HEK293 (cell line): Measurements from ENCODE around the gene TAS1R3.

Source experiments
- BCL11A ChIP-seq: fragments of 450-650 bp; formaldehyde crosslinking; IDR thresholded peaks from 2 replicates; pipeline ENCODE4 v1.5.1; 2016; ENCODE audit warnings: low read depth, missing biosample characterization, missing genetic modification characterization
- EGR2 ChIP-seq: fragments of 450-650 bp; formaldehyde crosslinking; IDR thresholded peaks from 2 replicates; pipeline ENCODE4 v1.5.1; 2016; ENCODE audit warnings: low read depth, missing biosample characterization, missing genetic modification characterization
- GLIS1 ChIP-seq: fragments of 450-650 bp; formaldehyde crosslinking; IDR thresholded peaks from 2 replicates; pipeline ENCODE4 v1.5.1; 2016; ENCODE audit warnings: missing biosample characterization, missing genetic modification characterization
- GLIS2 ChIP-seq: fragments of 450-650 bp; formaldehyde crosslinking; IDR thresholded peaks from 2 replicates; pipeline ENCODE4 v1.5.1; 2016; ENCODE audit warnings: missing biosample characterization, missing genetic modification characterization
- HOXA7 ChIP-seq: sonication (generic); formaldehyde crosslinking; IDR thresholded peaks from 2 replicates; pipeline ENCODE4 v1.8.1; 2022; ENCODE audit warnings: missing genetic modification reagents, borderline replicate concordance
- IKZF3 ChIP-seq: fragments of 450-650 bp; IDR thresholded peaks from 2 replicates; pipeline ENCODE4 v1.5.0; 2018; ENCODE audit warnings: missing biosample characterization, mild to moderate bottlenecking, missing genetic modification characterization, moderate library complexity
- KLF1 ChIP-seq: fragments of 450-650 bp; formaldehyde crosslinking; IDR thresholded peaks from 2 replicates; pipeline ENCODE4 v1.5.1; 2016; ENCODE audit warnings: missing biosample characterization, missing genetic modification characterization
- KLF8 ChIP-seq: fragments of 450-650 bp; formaldehyde crosslinking; IDR thresholded peaks from 2 replicates; pipeline ENCODE4 v1.5.1; 2016; ENCODE audit warnings: missing biosample characterization, missing genetic modification characterization
- OSR2 ChIP-seq: fragments of 450-650 bp; formaldehyde crosslinking; IDR thresholded peaks from 2 replicates; pipeline ENCODE4 v1.5.1; 2016; ENCODE audit warnings: missing biosample characterization, missing genetic modification characterization
- SP2 ChIP-seq: fragments of 450-650 bp; formaldehyde crosslinking; IDR thresholded peaks from 2 replicates; pipeline ENCODE4 v1.5.1; 2016; ENCODE audit warnings: missing biosample characterization, missing genetic modification characterization
- TCF7L2 ChIP-seq: IDR thresholded peaks from 2 replicates; pipeline ENCODE4 v1.6.1; 2011; ENCODE audit warnings: low read depth, mild to moderate bottlenecking, inconsistent platforms, low read length, moderate library complexity, borderline replicate concordance
- TSHZ1 ChIP-seq: fragments of 450-650 bp; formaldehyde crosslinking; IDR thresholded peaks from 2 replicates; pipeline ENCODE4 v1.5.1; 2016; ENCODE audit warnings: missing biosample characterization, missing genetic modification characterization, borderline replicate concordance
- ZBTB1 ChIP-seq: fragments of 450-650 bp; formaldehyde crosslinking; IDR thresholded peaks from 2 replicates; pipeline ENCODE4 v1.5.1; 2016; ENCODE audit warnings: missing biosample characterization, missing genetic modification characterization
- ZBTB8A ChIP-seq: fragments of 450-650 bp; formaldehyde crosslinking; IDR thresholded peaks from 2 replicates; pipeline ENCODE4 v1.5.1; 2016; ENCODE audit warnings: missing biosample characterization, missing genetic modification characterization
- ZNF10 ChIP-seq: fragments of 450-650 bp; formaldehyde crosslinking; IDR thresholded peaks from 2 replicates; pipeline ENCODE4 v1.5.1; 2017; ENCODE audit warnings: missing biosample characterization, missing genetic modification characterization
- ZNF121 ChIP-seq: fragments of 450-650 bp; formaldehyde crosslinking; IDR thresholded peaks from 2 replicates; pipeline ENCODE4 v1.5.1; 2016; ENCODE audit warnings: missing biosample characterization, missing genetic modification characterization
- ZNF146 ChIP-seq: fragments of 450-650 bp; formaldehyde crosslinking; IDR thresholded peaks from 2 replicates; pipeline ENCODE4 v1.5.1; 2016; ENCODE audit warnings: missing biosample characterization, missing genetic modification characterization
- ZNF174 ChIP-seq: fragments of 450-650 bp; formaldehyde crosslinking; IDR thresholded peaks from 2 replicates; pipeline ENCODE4 v1.5.0; 2017; ENCODE audit warnings: missing biosample characterization, mild to moderate bottlenecking, missing genetic modification characterization
- ZNF2 ChIP-seq: fragments of 450-650 bp; formaldehyde crosslinking; IDR thresholded peaks from 2 replicates; pipeline ENCODE4 v1.5.1; 2016; ENCODE audit warnings: missing biosample characterization, missing genetic modification characterization
- ZNF202 ChIP-seq: fragments of 450-650 bp; formaldehyde crosslinking; IDR thresholded peaks from 2 replicates; pipeline ENCODE4 v1.5.1; 2016; ENCODE audit warnings: missing biosample characterization, missing genetic modification characterization, borderline replicate concordance
- ZNF292 ChIP-seq: fragments of 450-650 bp; formaldehyde crosslinking; IDR thresholded peaks from 2 replicates; pipeline ENCODE4 v1.5.1; 2016; ENCODE audit warnings: low read depth, missing biosample characterization, missing genetic modification characterization, borderline replicate concordance
- ZNF311 ChIP-seq: fragments of 450-650 bp; formaldehyde crosslinking; IDR thresholded peaks from 2 replicates; pipeline ENCODE4 v1.5.1; 2017; ENCODE audit warnings: missing biosample characterization, missing genetic modification characterization, borderline replicate concordance
- ZNF37A ChIP-seq: fragments of 450-650 bp; IDR thresholded peaks from 2 replicates; pipeline ENCODE4 v1.5.1; 2018; ENCODE audit warnings: missing biosample characterization, missing genetic modification characterization
- ZNF423 ChIP-seq: fragments of 450-650 bp; formaldehyde crosslinking; IDR thresholded peaks from 2 replicates; pipeline ENCODE4 v1.5.1; 2016; ENCODE audit warnings: missing biosample characterization, missing genetic modification characterization
- ZNF473 ChIP-seq: fragments of 450-650 bp; formaldehyde crosslinking; IDR thresholded peaks from 2 replicates; pipeline ENCODE4 v1.5.1; 2017; ENCODE audit warnings: missing biosample characterization, missing genetic modification characterization
- ZNF549 ChIP-seq: fragments of 450-650 bp; IDR thresholded peaks from 2 replicates; pipeline ENCODE4 v1.5.1; 2018; ENCODE audit warnings: missing biosample characterization, missing genetic modification characterization, mild to moderate bottlenecking, inconsistent platforms, moderate library complexity
- ZNF555 ChIP-seq: fragments of 450-650 bp; formaldehyde crosslinking; conservative IDR thresholded peaks from 2 replicates; pipeline ENCODE4 v1.5.1; 2017; ENCODE audit warnings: missing biosample characterization, mild to moderate bottlenecking, missing genetic modification characterization, inconsistent platforms
- ZNF558 ChIP-seq: fragments of 450-650 bp; formaldehyde crosslinking; IDR thresholded peaks from 2 replicates; pipeline ENCODE4 v1.5.1; 2016; ENCODE audit warnings: missing biosample characterization, missing genetic modification characterization
- ZNF560 ChIP-seq: fragments of 450-650 bp; formaldehyde crosslinking; IDR thresholded peaks from 2 replicates; pipeline ENCODE4 v1.5.1; 2017; ENCODE audit warnings: missing biosample characterization, missing genetic modification characterization, borderline replicate concordance
- ZNF561 ChIP-seq: fragments of 450-650 bp; IDR thresholded peaks from 2 replicates; pipeline ENCODE4 v1.5.1; 2018; ENCODE audit warnings: missing biosample characterization, missing genetic modification characterization, borderline replicate concordance
- ZNF600 ChIP-seq: fragments of 450-650 bp; formaldehyde crosslinking; IDR thresholded peaks from 2 replicates; pipeline ENCODE4 v1.5.1; 2016; ENCODE audit warnings: missing biosample characterization, missing genetic modification characterization
- ZNF623 ChIP-seq: fragments of 450-650 bp; formaldehyde crosslinking; IDR thresholded peaks from 2 replicates; pipeline ENCODE4 v1.5.1; 2016; ENCODE audit warnings: missing biosample characterization, missing genetic modification characterization
- ZNF624 ChIP-seq: fragments of 450-650 bp; formaldehyde crosslinking; IDR thresholded peaks from 2 replicates; pipeline ENCODE4 v1.5.1; 2017; ENCODE audit warnings: missing biosample characterization, missing genetic modification characterization
- ZNF629 ChIP-seq: fragments of 450-650 bp; formaldehyde crosslinking; IDR thresholded peaks from 2 replicates; pipeline ENCODE4 v1.5.1; 2017; ENCODE audit warnings: missing biosample characterization, missing genetic modification characterization
- ZNF654 ChIP-seq: fragments of 450-650 bp; formaldehyde crosslinking; IDR thresholded peaks from 2 replicates; pipeline ENCODE4 v1.5.1; 2016; ENCODE audit warnings: low read depth, missing biosample characterization, missing genetic modification characterization
- ZNF701 ChIP-seq: fragments of 450-650 bp; formaldehyde crosslinking; IDR thresholded peaks from 2 replicates; pipeline ENCODE4 v1.5.1; 2016; ENCODE audit warnings: missing biosample characterization, missing genetic modification characterization
- ZNF791 ChIP-seq: fragments of 450-650 bp; formaldehyde crosslinking; IDR thresholded peaks from 2 replicates; pipeline ENCODE4 v1.5.1; 2016; ENCODE audit warnings: missing biosample characterization, missing genetic modification characterization
- ZNF843 ChIP-seq: fragments of 450-650 bp; formaldehyde crosslinking; IDR thresholded peaks from 2 replicates; pipeline ENCODE4 v1.5.1; 2016; ENCODE audit warnings: missing biosample characterization, missing genetic modification characterization
- TF ChIP-seq, protein P1 (sequence below): fragments of 450-650 bp; formaldehyde crosslinking; optimal IDR thresholded peaks from 2 replicates; pipeline ENCODE3; 2016; ENCODE audit warnings: missing biosample characterization, mild to moderate bottlenecking, missing genetic modification characterization

TAS1R3 gene

DNA sequence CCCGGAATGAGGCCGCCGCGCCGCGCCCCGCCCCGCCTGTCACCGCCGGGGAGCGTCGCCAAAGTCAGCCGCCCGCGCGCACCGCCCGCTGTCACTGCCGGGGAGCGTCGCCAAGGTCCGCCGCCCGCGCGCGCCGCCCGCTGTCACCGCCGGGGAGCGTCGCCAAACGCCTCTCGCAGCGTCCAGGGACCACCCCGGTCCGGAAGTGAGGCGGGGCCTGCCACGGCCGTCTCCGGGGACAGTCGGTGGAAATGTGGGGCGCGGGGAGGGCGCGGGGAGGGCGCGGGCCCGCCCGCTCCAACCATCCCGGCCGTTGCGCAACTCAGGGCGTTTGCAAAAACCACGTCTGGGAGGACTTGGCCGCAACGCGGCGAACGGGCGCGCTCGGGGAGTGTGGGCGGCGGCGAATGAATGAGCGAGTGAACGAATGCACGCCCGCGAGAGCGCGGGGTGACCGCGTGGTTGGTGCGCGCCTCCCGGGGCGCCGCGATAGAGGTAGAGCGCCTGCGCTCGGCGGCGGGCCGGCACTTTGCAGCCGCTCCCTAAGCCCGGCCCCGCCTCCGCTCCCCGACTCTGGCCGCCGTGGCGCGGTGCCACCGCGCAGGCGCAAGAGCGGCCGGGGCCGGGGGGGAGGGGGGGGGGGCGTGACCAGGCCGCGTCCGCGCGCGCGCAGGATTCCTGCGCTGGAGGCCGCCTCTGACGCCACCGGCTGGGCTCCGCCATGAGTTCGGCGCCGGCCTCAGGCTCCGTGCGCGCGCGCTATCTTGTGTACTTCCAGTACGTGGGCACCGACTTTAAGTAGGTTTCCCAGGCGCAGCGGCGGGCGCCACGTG lies 22.9 kb upstream of the TAS1R3 start, which contains the start of the genes ACAP3 and PUSL1 (continued):
- 0 out of 2 replicates have a peak, but pooled peaks have one; percentile 12 for TF ChIP-seq ZNF623 (tag by site-specific recombination)
- no peak for TF ChIP-seq ZNF292
- 0 out of 2 replicates have a peak, but pooled peaks have one; percentile 16 for TF ChIP-seq ZNF10 (tag by site-specific recombination)
- peak; percentile 92 for TF ChIP-seq EGR2 (tag by site-specific recombination)
- TF ChIP-seq ZNF146: 0 out of 2 replicates have a peak, but pooled peaks have one; percentile 16
- no peak for TF ChIP-seq TSHZ1 (tag by site-specific recombination)
- peak; percentile 87; the same call in 1 of the 2 replicates for TF ChIP-seq ZBTB1 (tag by site-specific recombination)
- TF ChIP-seq ZNF654 (tag by site-specific recombination): no peak
- no peak for TF ChIP-seq BCL11A (tag by site-specific recombination)
- TF ChIP-seq HOXA7: no peak
- no peak for TF ChIP-seq ZNF560 (tag by site-specific recombination)
- peak; percentile 98 for TF ChIP-seq KLF8 (tag by site-specific recombination)
- TF ChIP-seq ZNF311 (tag by site-specific recombination): no peak
- TF ChIP-seq ZBTB8A (tag by site-specific recombination): peak; percentile 99
- TF ChIP-seq KLF1 (tag by site-specific recombination): peak; percentile 94
- TF ChIP-seq ZNF121 (tag by site-specific recombination): 0 out of 2 replicates have a peak, but pooled peaks have one; percentile 40
- peak; percentile 96 for TF ChIP-seq ZNF423 (tag by site-specific recombination)
- no peak for TF ChIP-seq TCF7L2
- TF ChIP-seq ZNF473 (tag by site-specific recombination): no peak
- no peak for TF ChIP-seq IKZF3 (tag by site-specific recombination)
- no peak; the same call in 1 of the 2 replicates for TF ChIP-seq ZNF600
- TF ChIP-seq ZNF2 (tag by site-specific recombination): peak; percentile 85
- TF ChIP-seq OSR2: 0 out of 2 replicates have a peak, but pooled peaks have one; percentile 19
- TF ChIP-seq GLIS1: peak; percentile 95
- no peak for TF ChIP-seq ZNF791
- peak; percentile 62; the same call in 1 of the 2 replicates for TF ChIP-seq ZNF843 (tag by site-specific recombination)
- no peak for TF ChIP-seq ZNF558 (tag by site-specific recombination)
- TF ChIP-seq ZNF629 (tag by site-specific recombination): peak; percentile 80
- TF ChIP-seq ZNF555 (tag by site-specific recombination): no peak
- peak; percentile 67 for TF ChIP-seq SP2 (tag by site-specific recombination)
- TF ChIP-seq, protein P1, sequence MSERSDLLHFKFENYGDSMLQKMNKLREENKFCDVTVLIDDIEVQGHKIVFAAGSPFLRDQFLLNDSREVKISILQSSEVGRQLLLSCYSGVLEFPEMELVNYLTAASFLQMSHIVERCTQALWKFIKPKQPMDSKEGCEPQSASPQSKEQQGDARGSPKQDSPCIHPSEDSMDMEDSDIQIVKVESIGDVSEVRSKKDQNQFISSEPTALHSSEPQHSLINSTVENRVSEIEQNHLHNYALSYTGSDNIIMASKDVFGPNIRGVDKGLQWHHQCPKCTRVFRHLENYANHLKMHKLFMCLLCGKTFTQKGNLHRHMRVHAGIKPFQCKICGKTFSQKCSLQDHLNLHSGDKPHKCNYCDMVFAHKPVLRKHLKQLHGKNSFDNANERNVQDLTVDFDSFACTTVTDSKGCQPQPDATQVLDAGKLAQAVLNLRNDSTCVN (tag by site-specific recombination): peak; percentile 96
- no peak for TF ChIP-seq ZNF174 (tag by site-specific recombination)
- TF ChIP-seq ZNF701 (tag by site-specific recombination): no peak
- no peak for TF ChIP-seq ZNF202
- TF ChIP-seq GLIS2 (tag by site-specific recombination): peak; percentile 98
- TF ChIP-seq ZNF561: peak; percentile 85; the same call in 1 of the 2 replicates
- no peak for TF ChIP-seq ZNF37A (tag by site-specific recombination)
- TF ChIP-seq ZNF549: no peak
- no peak for TF ChIP-seq ZNF624
